CD14-positive monocyte (primary cell): ENCODE data around the gene SERINC2. TPM values are rescaled to one million over a fixed set of nuclear protein-coding genes. Genes with fewer than 3 reads are reported as not detected.

ENCODE experiments used
- DNase-seq, 3 donors: peaks; one replicate each; pipeline ENCODE4 v3.0.0-alpha.2; 2011 to 2022
- H2AFZ ChIP-seq: 2 replicates; pipeline ENCODE4 v1.6.0; 2012; ENCODE audit warnings: mild to moderate bottlenecking, low read depth, low read length, inconsistent platforms; ENCODE audit not compliant: insufficient read depth, poor library complexity, severe bottlenecking
- H3K27ac ChIP-seq, 2 donors: 1 replicate in 1 of 2; 2 replicates in 1 of 2; pipeline ENCODE4 v1.5.1; 2012 to 2013; ENCODE audit warnings: low read length in 2 of 2, control low read depth in 1 of 2, inconsistent platforms in 1 of 2, low read depth in 1 of 2, mild to moderate bottlenecking in 1 of 2
- H3K27me3 ChIP-seq, 2 donors: one replicate each; pipeline versions ENCODE4 v1.6.0 to v1.6.1; 2011 to 2013; ENCODE audit warnings: low read length in 2 of 2; ENCODE audit not compliant: control insufficient read depth in 2 of 2, insufficient read depth in 2 of 2
- H3K36me3 ChIP-seq, 2 donors: replicated peaks in 1 of 2; 1 replicate in 1 of 2; 2 replicates in 1 of 2; pipeline versions ENCODE4 v1.5.1 to v1.6.1; 2012 to 2013; ENCODE audit warnings: low read length in 2 of 2, control low read depth in 1 of 2, inconsistent platforms in 1 of 2, mild to moderate bottlenecking in 1 of 2; ENCODE audit not compliant: insufficient read depth in 2 of 2, control insufficient read depth in 1 of 2
- H3K4me1 ChIP-seq, 2 donors: 1 replicate in 1 of 2; 2 replicates in 1 of 2; pipeline versions ENCODE4 v1.5.1 to v1.6.1; 2012 to 2013; ENCODE audit warnings: low read length in 2 of 2, control low read depth in 1 of 2, inconsistent platforms in 1 of 2, mild to moderate bottlenecking in 1 of 2, moderate library complexity in 1 of 2; ENCODE audit not compliant: insufficient read depth in 2 of 2, control insufficient read depth in 1 of 2
- H3K4me2 ChIP-seq: replicated peaks from 2 replicates; pipeline ENCODE3; 2012; ENCODE audit warnings: low read length, moderate library complexity, mild to moderate bottlenecking; ENCODE audit not compliant: poor library complexity, severe bottlenecking; ENCODE audit errors: extremely low read depth
- H3K4me3 ChIP-seq, 3 experiments: fragments of 200-600 bp in 1 of 3; sonication (generic) in 1 of 3; replicated peaks in 1 of 3; 1 replicate in 2 of 3; 2 replicates in 1 of 3; pipeline ENCODE4 v1.5.1; 2011 to 2013; ENCODE audit warnings: low read length in 3 of 3, mild to moderate bottlenecking in 3 of 3, control low read depth in 2 of 3, low read depth in 2 of 3, inconsistent platforms in 1 of 3, moderate library complexity in 1 of 3
- H3K79me2 ChIP-seq: 2 replicates; pipeline ENCODE4 v1.6.0; 2012; ENCODE audit warnings: mild to moderate bottlenecking, control low read depth, inconsistent platforms, low read length, moderate library complexity; ENCODE audit not compliant: insufficient read depth
- H3K9ac ChIP-seq: 2 replicates; pipeline ENCODE4 v1.6.0; 2017; ENCODE audit warnings: low read length, mild to moderate bottlenecking; ENCODE audit not compliant: insufficient read depth, poor library complexity, severe bottlenecking
- H3K9me3 ChIP-seq, 2 donors: replicated peaks in 1 of 2; 1 replicate in 1 of 2; 2 replicates in 1 of 2; pipeline versions ENCODE4 v1.5.1 to v1.6.1; 2012 to 2013; ENCODE audit warnings: low read length in 2 of 2, control low read depth in 1 of 2; ENCODE audit not compliant: control insufficient read depth in 1 of 2, insufficient read depth in 1 of 2
- H4K20me1 ChIP-seq: 2 replicates; pipeline ENCODE4 v1.6.0; 2012; ENCODE audit warnings: mild to moderate bottlenecking, low read length, control low read depth, moderate library complexity; ENCODE audit not compliant: insufficient read depth
- H3K27ac Mint-ChIP-seq, 7 donors: one replicate each; pipeline ENCODE4 v1.8.0; 2020; ENCODE audit warnings: mild to moderate bottlenecking in 7 of 7, mixed read lengths in 7 of 7, moderate library complexity in 6 of 7, inconsistent platforms in 2 of 7
- H3K27me3 Mint-ChIP-seq, 3 donors: one replicate each; pipeline ENCODE4 v1.8.0; 2021 to 2022; ENCODE audit warnings: low read depth in 3 of 3, mild to moderate bottlenecking in 3 of 3, mixed read lengths in 3 of 3, moderate library complexity in 3 of 3, inconsistent platforms in 1 of 3
- H3K36me3 Mint-ChIP-seq, 2 donors: one replicate each; pipeline ENCODE4 v1.8.0; 2020; ENCODE audit warnings: mixed read lengths in 2 of 2, inconsistent platforms in 1 of 2, mild to moderate bottlenecking in 1 of 2
- H3K4me1 Mint-ChIP-seq: one replicate; pipeline ENCODE4 v1.8.0; 2020; ENCODE audit warnings: mild to moderate bottlenecking, mixed read lengths
- H3K4me3 Mint-ChIP-seq, 2 donors: one replicate each; pipeline ENCODE4 v1.8.0; 2020; ENCODE audit warnings: mild to moderate bottlenecking in 2 of 2, mixed read lengths in 2 of 2, moderate library complexity in 1 of 2
- H3K9me3 Mint-ChIP-seq, 7 donors: one replicate each; pipeline ENCODE4 v1.8.0; 2020 to 2022; ENCODE audit warnings: mixed read lengths in 7 of 7, mild to moderate bottlenecking in 6 of 7, moderate library complexity in 6 of 7, inconsistent platforms in 2 of 7
- WGBS: methylation state at CpG from one replicate; pipeline ENCODE4 v1.1.5; 2013; ENCODE audit warnings: missing lambda C conversion rate; ENCODE audit not compliant: insufficient coverage; 5-methylcytosine and 5-hydroxymethylcytosine counted together
- intact Hi-C, 2 donors: fragments of 100-400 bp; cut with micrococcal nuclease; formaldehyde crosslinking; loops; one replicate each; pipeline versions ENCODE4 v1.15.0 to v1.15.1; 2023
- polyA plus RNA-seq, 3 donors: library from polyadenylated mRNA; depleted of rRNA in 1 of 3; unstranded in 2 of 3; stranded (reverse) in 1 of 3; fragments of 300-500 nt in 2 of 3; fragments of >200 nt in 1 of 3; fragmentation: Illumina TruSeq in 2 of 3; gene quantifications; 1 replicate in 2 of 3; 2 replicates in 1 of 3; pipeline ENCODE4 v1.2.3, GENCODE V29; 2012 to 2021
- TF ChIP-seq, protein P1 (sequence below): fragments of 200-600 bp; IDR thresholded peaks from one replicate; pipeline ENCODE4 v1.8.0; 2022; ENCODE audit warnings: antibody characterized with exemption, mild to moderate bottlenecking

SERINC2 gene
- polyA plus RNA-seq, 3 donors: 4.1 to 12.6 (median 7.8) TPM

DNA sequence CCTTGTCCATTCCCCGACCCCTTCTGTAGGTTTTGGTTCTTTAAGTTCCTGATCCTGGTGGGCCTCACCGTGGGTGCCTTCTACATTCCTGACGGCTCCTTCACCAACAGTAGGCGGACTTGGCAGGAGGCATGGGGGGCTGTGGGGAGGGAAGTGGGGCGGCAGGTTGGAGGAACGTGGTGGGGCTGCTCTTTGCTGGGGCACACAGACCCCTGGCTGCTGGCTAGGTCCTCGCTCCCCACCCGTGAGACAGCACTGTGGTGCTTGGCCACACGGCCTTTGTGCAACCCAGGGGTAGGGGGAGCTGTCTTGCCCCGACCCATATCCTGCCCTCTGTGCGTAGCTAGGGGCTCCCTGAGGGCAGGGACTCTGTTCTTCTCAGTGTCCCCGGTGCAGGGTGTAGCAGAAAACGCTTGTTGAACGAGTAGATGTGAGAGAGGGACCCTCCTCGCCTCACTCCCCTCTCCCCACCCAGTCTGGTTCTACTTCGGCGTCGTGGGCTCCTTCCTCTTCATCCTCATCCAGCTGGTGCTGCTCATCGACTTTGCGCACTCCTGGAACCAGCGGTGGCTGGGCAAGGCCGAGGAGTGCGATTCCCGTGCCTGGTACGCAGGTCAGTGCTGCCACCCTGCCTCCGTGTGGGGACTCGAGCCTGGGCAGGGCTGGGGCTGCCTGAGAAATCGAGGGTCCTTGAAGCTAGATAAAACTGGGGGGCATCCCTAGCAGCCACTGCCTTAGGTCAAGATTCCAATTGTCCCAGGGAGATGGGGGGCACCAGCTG is 12.5 kb downstream of the SERINC2 start:
- H3K4me3 ChIP-seq: no peak overlapping the region
- intact Hi-C loops: loop anchor here in 1 of 2 donors (10.0 kb wide), 1 partner anchor 119 kb away; no protein-coding TSS in a partner anchor
- no peak for DNase-seq
- Mint-ChIP-seq H3K27me3 (peaks cover 4 to 16% (median 13%) of the 10 kb centered on the region in 3 donors), H3K4me3 (no peak overlapping the region), H3K36me3 (peaks cover 0 to 5% of the 10 kb centered on the region in 2 donors), H3K27ac (no peak overlapping the region), H3K4me1 (peaks cover 8% of the 10 kb centered on the region), H3K9me3 (no peaks in the 10 kb centered on the region)
- H3K9ac ChIP-seq: no peak overlapping the region
- H3K9me3 ChIP-seq: no peaks in the 10 kb centered on the region
- TF ChIP-seq, protein P1, sequence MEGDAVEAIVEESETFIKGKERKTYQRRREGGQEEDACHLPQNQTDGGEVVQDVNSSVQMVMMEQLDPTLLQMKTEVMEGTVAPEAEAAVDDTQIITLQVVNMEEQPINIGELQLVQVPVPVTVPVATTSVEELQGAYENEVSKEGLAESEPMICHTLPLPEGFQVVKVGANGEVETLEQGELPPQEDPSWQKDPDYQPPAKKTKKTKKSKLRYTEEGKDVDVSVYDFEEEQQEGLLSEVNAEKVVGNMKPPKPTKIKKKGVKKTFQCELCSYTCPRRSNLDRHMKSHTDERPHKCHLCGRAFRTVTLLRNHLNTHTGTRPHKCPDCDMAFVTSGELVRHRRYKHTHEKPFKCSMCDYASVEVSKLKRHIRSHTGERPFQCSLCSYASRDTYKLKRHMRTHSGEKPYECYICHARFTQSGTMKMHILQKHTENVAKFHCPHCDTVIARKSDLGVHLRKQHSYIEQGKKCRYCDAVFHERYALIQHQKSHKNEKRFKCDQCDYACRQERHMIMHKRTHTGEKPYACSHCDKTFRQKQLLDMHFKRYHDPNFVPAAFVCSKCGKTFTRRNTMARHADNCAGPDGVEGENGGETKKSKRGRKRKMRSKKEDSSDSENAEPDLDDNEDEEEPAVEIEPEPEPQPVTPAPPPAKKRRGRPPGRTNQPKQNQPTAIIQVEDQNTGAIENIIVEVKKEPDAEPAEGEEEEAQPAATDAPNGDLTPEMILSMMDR: no peak
- H3K4me2 ChIP-seq: no peak overlapping the region
- H3K36me3 ChIP-seq: no peaks in the 10 kb centered on the region
- peaks cover 0 to 4% of the 10 kb centered on the region in 2 donors for H3K4me1 ChIP-seq
- H3K79me2 ChIP-seq: no peaks in the 10 kb centered on the region
- H4K20me1 ChIP-seq: no peaks in the 10 kb centered on the region
- WGBS: 86% methylated on average over 21 of the region's 28 CpGs
- no peak overlapping the region for H2AFZ ChIP-seq
- no peaks in the 10 kb centered on the region for H3K27me3 ChIP-seq
- no peak overlapping the region for H3K27ac ChIP-seq

DNA sequence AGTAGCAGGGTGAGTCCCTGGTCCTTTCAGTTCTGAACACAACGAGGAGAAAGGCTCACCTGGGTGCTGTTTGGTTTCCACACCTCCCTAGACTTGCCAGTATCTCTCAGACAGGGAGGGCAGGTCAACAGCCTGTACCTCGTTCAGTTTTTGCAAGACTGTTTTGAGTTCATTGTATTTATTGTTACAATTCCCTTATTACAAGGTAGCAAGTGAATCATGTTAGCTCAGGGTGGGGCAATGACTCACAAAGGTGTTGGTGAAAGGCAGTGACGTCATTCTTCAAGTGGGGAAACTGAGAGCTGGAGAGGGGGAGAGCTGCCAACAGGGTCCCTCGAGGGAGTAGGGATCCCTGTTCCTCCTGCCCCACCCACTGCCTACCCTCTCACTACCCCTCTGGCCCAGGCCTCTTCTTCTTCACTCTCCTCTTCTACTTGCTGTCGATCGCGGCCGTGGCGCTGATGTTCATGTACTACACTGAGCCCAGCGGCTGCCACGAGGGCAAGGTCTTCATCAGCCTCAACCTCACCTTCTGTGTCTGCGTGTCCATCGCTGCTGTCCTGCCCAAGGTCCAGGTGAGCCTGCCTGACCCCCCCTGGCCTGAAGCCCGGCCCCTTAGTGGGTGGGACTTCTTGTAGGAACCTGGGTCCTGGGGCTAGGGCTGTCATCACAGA is 13.4 kb downstream of the SERINC2 start:
- Histone ChIP-seq H3K4me1 (peaks cover 0 to 4% of the 10 kb centered on the region in 2 donors), H3K9me3 (no peaks in the 10 kb centered on the region), H3K79me2 (no peaks in the 10 kb centered on the region), H3K4me2 (no peak overlapping the region), H4K20me1 (no peaks in the 10 kb centered on the region), H3K27ac (no peak overlapping the region), H3K4me3 (no peak overlapping the region), H3K9ac (no peak overlapping the region), H3K27me3 (no peaks in the 10 kb centered on the region), H3K36me3 (no peaks in the 10 kb centered on the region), H2AFZ (no peak overlapping the region)
- Mint-ChIP-seq H3K4me3 (no peak overlapping the region), H3K9me3 (no peaks in the 10 kb centered on the region), H3K27ac (peak overlapping the region in 1 of 7 donors; percentile 9), H3K4me1 (peaks cover 8% of the 10 kb centered on the region), H3K27me3 (peaks cover 4 to 16% (median 10%) of the 10 kb centered on the region in 3 donors), H3K36me3 (peaks cover 0 to 5% of the 10 kb centered on the region in 2 donors)
- intact Hi-C loops: loop anchor here in 1 of 2 donors (10.0 kb wide), 1 partner anchor 118 kb away; no protein-coding TSS in a partner anchor
- DNase-seq: no peak
- TF ChIP-seq, protein P1: no peak
- WGBS: 85% methylated on average over 10 of the region's 14 CpGs
